Amniotic stem cell (primary cell): ENCODE results near the gene GARNL3.

Source experiments
- DNase-seq: peaks from one replicate; lab custom pipeline; 2025; lab: John Stamatoyannopoulos, UW

Gene GARNL3

DNA sequence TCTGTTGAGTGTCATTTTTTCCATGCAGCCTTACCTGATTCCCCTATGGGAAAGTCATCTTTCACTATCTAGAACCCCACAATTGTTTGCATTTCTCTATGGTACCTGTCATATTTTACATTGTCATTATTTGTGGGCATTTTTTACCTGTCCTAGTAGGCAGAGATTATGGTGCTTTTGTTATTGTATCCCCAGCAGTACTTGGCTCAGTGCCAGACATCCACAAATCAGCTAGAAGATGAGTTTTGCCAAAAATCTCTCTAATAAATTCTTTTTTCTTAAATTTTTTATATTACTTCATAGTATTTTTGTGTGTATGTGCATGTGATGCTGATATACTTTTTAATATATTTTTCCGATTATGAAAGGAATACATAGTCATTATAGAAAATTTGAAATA, 13.2 kb downstream of the GARNL3 start:
- DNase-seq, result no peak

DNA sequence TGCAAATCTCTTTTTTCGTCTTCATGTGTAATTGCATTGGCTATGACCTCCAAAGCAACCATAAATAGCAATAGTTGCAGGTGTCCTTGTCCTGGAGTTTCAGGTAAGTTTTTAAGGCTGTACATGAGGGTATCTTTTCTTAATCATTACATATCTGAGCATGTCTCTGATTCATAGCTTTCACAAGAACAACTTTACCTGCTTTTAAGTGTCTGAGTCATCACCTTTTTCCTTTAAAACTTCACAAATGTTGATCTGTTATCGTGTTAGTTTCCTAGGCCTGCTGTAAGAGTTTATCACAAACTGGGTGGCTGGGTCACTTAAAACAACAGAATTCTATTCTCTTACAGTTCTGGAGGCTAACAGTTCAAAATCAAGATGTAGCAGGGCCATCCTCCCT, 13.8 kb downstream of the GARNL3 start:
- DNase-seq, result no peak

DNA sequence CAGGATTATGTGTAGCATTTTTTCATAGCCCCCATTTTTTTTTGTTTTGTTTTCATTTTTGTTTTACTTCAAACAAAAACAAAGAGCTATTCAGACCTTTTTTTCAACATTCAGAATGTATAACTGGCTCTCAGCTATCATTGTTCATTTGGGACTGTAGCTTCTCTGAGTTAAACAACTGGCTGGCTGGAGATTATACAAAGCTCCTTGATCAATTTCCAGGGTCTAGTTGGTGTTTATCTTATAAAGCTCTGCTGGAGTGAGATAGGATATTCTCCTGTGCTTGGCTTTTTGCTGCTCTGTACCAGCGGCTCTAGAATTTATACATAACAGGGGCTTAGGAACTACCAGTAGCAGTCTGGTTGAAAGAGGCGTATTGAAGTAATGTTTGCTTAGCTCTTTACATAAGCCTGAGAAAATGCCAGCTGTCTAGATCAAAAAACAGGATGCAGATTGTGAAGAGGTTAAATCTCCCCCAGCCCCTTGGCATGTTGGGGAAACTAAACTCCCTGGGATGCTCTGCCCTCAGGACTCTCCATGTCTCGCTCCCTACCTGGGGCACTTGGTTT, 15.2 kb downstream of the GARNL3 start:
- DNase-seq, result no peak

DNA sequence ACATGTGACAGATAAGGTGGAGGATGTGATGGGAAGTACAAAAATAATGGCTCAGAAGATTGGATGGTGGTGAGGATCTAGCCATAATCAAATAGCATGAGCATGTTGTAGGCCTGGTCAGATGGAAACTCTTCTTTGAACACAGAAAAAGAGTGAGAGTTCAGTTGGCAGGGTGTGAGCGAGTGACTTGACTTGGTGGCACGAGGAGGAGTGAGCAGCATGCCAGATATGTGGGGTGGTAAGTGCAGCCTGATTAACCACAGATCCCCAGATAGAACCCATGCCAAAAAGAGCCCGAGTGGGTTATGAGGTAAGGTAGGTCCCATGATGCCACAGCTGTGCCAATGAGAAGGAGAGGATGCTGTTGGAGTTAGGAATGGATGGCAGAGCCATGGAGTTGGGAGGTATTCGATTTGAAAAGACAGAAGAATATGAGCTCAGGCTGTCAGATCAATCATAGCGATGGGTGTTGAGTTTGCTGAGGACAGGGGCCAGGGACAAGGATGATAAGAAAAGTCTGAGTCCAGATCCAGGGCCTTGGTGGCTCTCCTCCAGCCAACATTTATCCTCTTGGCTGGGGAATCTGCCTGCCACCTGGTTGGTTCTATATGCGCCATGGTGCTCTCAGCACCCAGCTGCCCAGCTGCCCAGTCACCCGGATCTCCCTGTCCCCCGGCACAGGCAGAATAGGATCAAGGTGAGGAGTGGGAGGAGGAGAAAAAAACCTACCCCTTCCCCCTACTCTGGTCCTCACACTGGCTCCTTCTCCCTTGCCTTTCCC, 16.5 kb downstream of the GARNL3 start:
- DNase-seq, result no peak

DNA sequence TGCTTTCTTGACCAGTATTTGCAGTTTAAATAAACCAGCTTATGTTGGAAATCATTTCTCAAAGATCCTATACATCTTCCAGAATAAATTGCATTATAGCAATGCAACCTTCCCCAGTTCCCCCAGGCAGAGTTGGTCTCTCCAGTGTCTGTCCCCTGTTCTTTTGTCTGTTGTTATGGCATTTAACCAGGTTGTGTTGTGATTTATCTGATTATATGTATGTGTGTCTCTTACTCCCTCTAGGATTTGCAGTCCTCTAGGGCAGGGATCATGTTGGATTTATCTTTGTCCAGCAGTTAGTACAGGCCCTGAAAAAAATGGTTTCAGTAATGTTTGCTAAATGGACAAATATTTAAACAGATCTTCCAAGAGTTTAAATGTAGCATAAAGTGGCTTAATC, 17.3 kb downstream of the GARNL3 start:
- no peak for DNase-seq

DNA sequence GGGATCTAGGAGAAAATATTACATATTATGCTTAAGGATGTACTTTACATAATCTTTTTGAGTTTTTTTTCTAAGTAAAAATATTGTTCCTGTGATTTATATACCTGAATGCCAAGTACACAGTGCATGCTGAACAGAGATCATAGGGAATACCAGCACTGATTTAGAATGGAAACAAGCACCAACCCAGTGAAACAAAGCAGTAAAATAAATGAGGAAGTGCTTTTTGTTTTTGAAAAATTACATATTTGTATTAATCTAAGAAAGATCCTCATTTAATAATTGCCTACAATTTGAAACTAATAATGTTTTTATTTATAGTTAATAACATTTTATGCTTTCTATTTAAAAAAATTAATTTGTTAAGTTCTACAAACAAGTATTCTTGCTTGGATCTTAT, 18.0 kb downstream of the GARNL3 start:
- DNase-seq, result no peak

DNA sequence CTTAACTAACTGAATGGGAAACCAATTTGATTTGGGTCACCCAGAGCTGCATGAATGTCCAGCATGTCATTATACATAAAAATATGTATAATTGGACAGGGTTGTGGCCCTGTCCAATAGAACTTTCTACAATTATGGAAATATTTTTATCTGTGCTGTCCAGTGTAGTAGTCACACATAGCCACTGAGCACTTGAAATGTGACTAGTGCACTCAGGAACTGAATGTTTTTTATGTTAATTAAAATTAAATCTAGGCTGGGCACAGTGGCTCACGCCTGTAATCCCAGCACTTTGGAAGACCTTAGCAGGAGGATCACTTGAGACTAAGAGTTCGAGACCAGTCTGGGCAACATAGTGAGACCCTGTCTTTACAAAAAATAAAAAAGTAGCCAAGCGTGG, 18.6 kb downstream of the GARNL3 start:
- no peak for DNase-seq

DNA sequence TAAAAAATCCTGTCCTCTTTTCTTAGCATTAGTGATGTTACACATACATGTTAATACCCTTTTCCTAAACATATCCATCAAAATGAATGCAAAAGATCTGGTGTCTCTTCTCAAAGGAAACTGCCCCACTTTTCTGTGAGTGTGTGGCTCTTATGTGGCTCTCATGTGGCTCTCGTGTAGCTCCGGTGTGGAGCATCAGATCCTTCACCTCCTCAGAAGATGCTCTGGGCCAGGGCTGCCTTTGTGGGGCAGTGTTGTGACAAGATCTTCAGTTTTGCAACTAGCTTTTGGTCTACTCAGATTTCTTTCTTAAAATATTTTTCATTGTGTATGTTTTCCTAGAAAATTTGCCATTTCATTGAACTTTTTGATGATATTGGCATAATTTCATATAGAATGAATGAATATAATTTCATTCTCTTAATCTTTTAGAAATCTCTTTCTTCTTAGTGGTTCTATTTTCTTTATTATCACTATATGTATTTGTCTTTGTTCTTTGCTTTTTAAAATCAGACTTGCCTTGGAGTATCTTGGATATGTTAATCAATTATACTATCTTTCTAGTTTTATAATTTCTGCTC, 19.4 kb downstream of the GARNL3 start:
- DNase-seq, result peak; percentile 6

DNA sequence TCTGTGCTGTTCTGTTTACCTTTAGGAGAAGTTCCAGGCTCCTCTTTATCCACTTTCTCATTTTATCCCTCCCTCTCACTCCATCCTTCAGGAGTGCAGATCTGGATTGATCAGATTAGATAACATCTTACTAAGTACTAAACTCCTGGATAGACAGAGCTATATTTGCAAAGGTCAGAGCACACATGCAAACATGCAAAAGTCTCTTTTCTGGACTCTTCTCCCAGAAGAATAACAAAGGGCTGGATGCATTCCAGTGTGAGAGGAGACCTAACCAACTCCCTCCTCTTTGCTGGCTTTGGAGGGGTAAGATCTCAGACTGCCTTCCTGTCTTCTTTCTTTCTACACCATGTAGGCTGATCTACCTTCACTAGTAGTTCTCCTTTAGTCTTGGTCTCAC, 21.4 kb downstream of the GARNL3 start:
- DNase-seq, result no peak

DNA sequence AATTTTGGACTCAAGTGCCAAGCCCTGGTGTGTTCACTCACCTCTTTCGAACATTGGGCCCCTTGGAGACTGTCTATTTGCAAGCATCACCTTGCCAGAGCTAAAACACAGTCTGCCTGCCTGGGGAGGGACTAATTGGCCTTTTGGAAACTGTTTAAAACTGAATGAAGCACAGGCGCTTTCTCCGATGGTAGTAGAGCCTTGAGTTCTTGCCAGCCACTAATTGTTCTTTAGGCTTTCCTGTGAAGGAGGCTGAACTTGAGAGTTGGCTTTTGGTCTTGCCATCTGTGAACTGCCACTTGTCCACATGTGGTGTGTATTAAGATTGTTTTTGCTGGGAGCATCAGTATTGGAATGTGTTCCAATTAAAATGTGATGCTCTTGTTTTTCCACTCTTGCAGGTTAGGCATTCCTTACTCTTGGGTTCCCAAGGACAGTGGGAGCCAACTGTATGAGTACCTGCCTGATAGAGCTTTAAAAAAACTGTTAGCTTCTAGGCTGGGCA, 26.0 kb downstream of the GARNL3 start:
- no peak for DNase-seq

DNA sequence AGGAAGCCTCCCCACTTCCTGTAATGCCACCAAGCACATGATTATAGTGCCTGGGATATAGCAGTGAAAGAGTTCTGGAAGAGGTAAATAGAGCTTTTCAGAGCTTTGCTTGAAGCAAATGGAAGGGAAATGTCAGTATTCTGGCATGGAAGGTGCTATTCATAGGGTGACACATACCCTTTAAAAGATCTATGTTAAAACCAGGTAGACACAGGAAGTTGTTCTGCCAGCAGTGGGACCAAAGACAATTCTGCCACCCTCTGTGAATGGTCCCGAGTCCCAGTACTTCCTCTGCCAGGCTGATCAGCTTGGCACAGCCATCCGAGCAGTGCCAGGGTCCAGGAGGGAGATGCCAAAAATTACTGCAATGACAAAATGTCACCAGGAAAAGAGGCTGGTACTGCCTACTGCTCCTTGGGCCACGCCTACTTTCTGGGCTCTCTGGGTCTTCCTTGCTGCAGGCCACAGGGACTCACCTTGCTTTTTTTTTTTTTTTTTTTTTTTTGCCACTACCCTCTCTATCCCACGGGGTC, 26.7 kb downstream of the GARNL3 start:
- no peak for DNase-seq

DNA sequence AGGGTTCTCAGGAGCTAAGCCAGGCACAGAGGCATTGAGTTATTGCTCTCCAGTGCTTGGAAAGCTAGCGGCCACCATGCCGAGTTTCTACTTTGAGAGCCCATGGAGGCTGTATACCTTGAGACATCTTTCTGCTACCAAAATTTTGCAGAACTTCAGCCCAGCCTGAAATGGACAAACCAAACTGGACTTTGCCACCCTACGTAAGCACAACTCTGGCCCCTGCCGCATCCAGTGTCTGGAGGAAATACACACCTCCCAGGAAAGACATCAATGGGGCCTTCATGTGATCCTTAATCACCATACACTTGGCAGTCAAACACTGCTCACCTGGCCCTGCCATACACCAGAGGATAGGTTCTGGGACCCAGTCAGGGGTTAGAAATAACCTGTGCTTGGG, 27.8 kb downstream of the GARNL3 start:
- no peak for DNase-seq

DNA sequence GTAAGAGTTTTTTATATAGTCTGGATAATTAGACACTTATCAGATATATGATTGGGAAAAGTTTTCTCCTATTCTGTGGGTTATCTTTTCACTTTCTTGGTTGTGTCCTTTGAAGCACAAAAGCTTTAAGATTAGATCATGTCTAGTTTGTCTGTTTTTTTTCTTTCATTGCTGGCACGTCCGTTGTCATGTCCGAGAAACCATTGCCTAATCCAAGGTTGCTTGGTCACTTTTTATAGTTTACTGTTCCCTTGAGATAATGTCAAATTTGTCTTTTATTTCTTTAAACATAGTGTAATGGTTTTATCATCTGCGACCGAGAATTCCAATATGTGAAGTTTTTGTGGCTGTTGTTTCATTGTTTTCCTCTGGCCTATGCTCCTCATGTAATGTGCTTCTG, 28.8 kb downstream of the GARNL3 start:
- DNase-seq, result no peak

DNA sequence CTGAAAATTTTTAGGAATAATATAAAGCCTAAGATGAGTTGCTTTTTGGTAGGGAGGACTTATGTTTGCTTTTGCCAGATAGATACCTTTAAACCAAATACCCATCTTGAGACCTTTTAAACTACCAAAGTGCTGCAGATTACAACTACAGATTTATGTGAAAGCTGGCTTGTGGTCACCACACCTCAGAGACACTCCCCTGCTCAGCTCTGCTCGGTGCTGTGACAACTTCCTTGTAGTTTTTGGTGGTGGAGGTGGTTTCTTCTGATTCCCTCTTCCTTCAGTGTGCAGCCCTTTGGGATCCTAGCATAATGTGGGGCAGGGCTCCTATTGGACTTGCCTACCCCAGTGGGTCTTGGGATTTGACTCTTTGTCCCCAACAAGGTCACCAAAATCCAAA, 29.2 kb downstream of the GARNL3 start:
- DNase-seq, result no peak

DNA sequence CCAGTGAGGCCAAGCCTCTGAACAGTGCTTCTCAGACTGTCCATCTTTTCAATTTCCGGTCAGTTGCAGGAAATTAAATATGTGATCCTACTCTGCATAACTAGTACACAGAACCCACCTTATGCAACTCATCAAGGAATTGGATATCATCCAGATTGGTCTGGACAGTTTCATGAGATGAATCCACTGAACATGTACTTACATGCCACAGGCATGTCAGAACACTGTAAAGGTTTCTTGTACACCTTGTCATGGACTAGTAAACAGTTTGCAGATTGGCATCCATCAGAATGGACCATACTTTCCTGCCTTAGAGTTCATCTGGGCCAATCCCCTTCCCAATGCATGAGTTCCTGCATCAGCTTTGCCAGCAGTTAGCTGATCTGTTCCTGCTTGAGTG, 30.4 kb downstream of the GARNL3 start:
- no peak for DNase-seq

DNA sequence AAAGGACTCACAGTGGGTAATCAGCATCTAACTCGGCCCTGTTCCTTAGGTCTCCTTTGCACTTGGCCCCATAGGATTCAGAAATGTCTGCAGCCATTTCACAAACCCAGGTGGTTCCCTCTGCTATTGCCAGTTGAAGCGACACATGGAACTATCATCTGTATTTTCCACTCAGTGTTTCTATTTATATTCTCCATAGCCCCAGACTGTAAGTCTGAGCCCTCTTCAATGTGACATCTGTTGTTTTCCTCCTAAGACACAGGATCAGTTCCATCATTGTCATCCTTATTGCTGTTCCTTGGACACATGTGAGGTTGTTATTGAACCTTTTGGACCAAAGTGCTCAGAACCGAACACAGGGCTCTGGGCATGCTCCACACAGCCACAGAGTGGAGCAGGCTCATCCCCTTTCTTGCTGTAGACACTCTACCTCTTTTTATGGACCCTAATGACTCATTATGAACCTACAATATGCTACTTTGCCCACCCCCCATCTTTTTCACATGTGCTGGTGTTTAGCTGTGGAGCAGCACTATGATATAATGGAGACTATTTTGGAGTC, 36.4 kb downstream of the GARNL3 start:
- no peak for DNase-seq

DNA sequence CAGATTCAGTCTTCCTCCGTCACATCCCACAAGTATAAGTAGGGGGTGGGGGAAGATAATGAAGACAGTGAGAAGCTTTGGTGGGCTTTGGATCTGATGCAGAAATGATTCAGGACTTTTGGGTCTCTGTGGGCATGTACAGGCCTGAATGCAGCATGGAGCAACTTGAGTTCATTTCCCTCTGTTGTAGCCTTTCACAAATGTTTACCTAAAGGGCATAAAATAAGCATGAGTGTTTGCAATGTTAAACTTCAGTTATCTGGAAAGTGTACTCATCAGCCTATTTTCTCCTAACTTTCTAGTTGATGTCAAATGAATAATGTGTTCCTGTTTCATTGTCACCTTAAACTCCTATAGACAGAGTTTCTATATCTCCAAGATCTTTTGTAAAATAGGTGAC, 39.3 kb downstream of the GARNL3 start:
- DNase-seq, result no peak

DNA sequence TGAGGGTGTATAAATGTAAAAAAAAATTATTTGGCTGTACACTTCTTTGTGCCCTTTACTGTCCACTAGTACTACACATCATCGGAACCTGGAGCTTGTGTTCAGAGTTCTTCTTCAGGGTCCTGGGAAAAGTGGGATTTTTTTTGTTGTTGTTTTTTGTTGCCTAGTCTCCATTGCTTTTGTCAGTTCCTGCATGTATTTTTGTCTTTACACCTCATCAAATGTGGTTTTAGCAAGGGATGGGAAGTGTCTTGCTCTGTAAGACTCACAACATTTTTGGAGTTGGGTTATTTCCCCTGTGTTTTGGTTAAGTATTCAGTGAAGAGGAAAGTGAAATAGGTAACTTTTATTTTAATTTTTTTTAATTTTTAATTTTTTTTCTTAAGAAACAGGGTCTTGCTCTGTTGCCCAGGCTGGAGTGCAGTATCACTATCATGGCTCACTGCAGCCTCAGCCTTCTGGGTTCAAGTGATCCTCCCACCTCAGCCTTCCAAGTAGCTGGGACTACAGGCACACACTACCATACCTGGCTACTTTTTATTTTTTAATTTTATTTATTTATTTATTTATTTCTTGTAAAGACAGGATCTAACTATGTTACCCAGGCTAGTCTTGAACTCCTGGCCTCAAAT, 40.7 kb downstream of the GARNL3 start:
- no peak for DNase-seq

DNA sequence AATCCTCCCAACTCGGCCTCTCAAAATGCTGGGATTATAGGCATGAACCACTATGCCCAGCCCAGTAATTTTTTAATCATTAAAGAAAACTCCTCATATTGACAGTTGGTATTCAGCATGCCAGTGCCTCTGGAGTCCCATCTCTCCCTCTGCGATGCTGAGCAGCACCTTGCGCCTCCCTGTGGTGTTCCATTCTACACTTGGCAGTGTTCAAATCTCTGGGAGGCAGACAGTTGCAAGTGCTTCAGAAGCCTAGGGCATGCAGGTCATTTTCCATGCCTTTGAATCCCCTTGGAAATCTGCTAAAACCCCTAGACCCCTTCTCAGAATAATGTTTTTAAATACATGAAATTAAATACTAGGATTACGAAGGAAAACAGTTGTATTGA, 41.3 kb downstream of the GARNL3 start:
- no peak for DNase-seq

DNA sequence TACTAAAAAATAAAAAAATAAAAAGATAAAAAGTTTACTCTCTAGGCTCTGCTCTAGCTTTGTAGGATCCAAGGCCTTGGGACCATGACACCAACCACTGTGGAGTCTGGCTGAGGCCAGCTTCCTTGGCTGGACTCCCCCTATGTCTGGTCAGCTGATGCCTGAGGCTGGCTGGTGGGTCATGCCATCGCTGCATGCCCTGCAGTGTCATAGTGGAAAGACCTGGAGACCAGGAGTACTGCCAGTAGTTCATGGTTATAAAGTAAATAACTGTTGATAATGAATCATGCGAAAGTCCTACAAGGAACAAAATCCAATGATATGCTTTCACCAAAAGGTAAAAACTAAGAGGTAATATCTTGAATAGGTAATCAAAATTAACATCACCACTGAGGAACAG, 43.2 kb downstream of the GARNL3 start:
- DNase-seq, result no peak

DNA sequence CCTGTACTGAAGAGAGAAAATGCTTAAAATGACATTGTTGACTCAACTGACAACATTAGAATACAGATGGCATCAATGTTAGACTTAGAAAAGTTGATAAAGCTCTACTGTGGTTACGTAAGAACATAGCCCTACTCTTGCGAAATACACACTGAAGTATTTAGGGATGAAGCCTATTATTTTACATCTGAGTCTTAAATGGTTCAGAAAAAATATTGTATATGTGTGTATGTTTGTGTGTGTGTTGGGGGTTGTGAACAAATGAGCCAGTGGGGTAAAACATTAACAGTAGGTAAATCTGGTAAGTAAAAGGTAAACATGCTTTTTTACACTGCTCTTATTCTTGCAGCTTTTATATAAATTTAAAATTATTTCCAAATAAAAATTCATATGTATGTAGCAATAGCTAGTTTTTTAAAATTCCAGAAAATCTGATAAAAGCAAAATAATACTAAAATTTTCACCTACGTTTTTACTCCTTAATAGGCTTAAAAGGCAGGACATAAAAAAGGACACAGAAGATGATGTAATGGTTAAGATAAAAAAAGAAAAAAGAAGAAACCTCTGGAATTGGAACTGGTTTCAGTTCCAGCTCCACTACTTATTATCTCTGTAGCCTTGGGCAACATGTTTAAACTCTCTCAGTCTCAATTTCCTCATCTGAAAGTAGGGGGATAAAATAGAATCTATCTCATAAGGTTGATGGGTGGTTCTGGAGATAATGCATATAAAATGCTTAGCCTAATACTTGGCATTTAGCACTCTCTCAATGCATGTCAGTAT, 44.3 kb downstream of the GARNL3 start:
- DNase-seq, result no peak

DNA sequence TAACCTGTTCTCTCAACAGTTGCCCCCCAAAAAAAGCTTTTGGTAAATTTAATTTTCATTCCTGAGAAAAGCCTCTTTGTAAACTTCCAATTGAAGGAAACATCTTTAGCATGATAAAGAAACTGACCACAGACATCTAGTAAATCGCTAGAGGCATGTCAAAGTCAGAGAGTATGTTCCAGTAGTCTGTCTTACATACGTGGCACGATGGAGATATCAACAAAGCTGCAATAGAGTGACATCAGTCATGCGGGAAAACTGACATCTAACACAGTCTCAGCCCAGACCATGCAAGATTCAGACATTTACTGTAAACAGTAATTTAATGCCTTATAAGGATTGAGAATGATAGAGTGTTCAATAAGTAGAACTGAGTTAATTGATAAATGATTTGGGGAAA, 45.1 kb downstream of the GARNL3 start:
- DNase-seq, result no peak
